ENCODE results near the gene SFXN2. TPM values are rescaled to one million over a fixed set of nuclear protein-coding genes. Genes with fewer than 3 reads are reported as not detected.
A peak's percentile ranks its signal among the peaks of the same experiment; 100 is the strongest.

Gene SFXN2
- total and polyA plus RNA-seq, 2 experiments from 2014 or later = 5.7 to 6.2 TPM

DNA sequence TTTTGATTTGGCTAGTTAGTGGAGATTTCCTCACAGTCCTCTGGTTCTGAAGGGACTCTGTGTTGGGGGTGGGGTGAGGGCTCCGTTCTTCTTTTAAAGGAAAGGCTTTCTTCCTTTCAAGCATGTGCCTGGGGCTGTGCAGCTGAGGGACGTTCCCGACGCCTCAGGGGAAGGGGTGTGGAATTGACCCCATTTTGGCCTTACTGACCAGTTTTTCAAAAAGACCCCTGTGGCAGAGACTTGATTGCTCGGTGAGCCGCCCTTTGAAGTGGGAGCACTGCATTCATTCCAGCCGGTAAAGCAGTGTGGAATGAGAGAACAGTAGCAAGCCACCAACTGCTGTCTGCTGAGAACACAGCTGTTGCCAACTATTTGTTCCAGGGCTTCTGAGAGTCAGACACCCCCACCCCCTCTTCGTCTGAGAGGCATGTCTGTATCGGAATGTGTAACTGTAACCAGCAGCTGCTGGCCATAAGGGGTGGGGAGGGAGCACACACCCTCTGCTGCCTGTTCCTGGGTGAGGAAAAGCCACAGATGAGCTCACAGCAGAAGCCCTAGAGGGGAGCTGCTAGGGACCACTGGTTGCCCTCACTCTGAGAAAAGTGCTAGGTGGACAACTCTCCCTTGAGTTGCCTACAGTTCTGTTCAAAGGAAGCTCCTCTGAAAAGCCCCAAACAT, 62.5 kb downstream of the SFXN2 start (continued):
- TF ChIP-seq, protein P1, sequence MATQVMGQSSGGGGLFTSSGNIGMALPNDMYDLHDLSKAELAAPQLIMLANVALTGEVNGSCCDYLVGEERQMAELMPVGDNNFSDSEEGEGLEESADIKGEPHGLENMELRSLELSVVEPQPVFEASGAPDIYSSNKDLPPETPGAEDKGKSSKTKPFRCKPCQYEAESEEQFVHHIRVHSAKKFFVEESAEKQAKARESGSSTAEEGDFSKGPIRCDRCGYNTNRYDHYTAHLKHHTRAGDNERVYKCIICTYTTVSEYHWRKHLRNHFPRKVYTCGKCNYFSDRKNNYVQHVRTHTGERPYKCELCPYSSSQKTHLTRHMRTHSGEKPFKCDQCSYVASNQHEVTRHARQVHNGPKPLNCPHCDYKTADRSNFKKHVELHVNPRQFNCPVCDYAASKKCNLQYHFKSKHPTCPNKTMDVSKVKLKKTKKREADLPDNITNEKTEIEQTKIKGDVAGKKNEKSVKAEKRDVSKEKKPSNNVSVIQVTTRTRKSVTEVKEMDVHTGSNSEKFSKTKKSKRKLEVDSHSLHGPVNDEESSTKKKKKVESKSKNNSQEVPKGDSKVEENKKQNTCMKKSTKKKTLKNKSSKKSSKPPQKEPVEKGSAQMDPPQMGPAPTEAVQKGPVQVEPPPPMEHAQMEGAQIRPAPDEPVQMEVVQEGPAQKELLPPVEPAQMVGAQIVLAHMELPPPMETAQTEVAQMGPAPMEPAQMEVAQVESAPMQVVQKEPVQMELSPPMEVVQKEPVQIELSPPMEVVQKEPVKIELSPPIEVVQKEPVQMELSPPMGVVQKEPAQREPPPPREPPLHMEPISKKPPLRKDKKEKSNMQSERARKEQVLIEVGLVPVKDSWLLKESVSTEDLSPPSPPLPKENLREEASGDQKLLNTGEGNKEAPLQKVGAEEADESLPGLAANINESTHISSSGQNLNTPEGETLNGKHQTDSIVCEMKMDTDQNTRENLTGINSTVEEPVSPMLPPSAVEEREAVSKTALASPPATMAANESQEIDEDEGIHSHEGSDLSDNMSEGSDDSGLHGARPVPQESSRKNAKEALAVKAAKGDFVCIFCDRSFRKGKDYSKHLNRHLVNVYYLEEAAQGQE (IDR thresholded peaks at IDR 0.05; ENCODE audit: unreplicated experiment) = no peak
- TF ChIP-seq ZNF331 (CRISPR knock-in tag; IDR thresholded peaks at IDR 0.05; ENCODE audit: low read depth) (no peak), STAT1 (IDR thresholded peaks at IDR 0.05; ENCODE audit: unreplicated experiment) (no peak), CREB1 (CRISPR knock-in tag; IDR thresholded peaks at IDR 0.05; ENCODE audit: low read depth) (peak; percentile 50)

DNA sequence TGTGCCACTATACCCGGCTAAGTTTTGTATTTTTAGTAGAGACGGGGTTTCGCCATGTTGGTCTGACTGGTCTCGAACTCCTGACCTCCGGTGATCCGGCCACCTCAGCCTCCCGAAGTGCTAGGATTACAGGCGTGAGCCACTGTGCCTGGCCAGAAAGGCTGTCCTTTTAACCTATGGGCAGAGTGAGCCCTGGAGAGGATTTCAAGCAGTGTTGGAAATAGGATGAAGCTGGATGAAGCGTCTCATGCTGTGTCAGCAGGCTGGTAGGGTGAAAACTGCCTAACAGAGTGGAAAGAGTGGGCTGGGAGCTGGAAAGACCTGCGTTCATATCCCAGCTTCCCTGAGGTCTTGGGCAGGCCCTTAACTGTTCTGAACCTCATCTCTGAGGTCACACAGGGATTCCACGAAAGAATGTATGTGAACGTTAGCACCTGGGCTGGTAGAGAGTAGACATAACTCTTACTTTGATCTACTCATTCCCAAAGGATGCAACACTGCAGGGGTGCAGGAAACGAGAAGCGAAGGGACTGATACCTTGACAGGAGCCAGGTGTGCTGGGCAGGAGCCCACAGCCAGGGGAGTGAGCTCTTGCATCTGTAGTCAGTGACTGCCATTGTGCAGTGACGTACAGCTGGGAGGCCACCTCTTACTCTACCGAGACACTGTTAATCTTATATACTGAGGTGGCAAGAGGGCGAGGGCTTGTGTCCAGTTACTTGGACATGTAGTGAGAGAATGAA, 63.4 kb downstream of the SFXN2 start:
- peak overlapping the region; percentile 57; the same call in 1 of the 2 replicates for H3K4me2 ChIP-seq
- DNase-seq (ENCODE audit: low spot score) = peak; percentile 65
- no peaks in the 10 kb centered on the region for H3F3A ChIP-seq (replicated peaks; ENCODE audit: low read depth)
- no peaks in the 10 kb centered on the region for H3K27me3 ChIP-seq (ENCODE audit: insufficient read depth)
- H3K4me3 Mint-ChIP-seq = no peak overlapping the region
- H3K27me3 Mint-ChIP-seq (ENCODE audit: insufficient read depth, low read depth, poor library complexity) = peaks cover 8% of the 10 kb centered on the region
- no peaks in the 10 kb centered on the region for H4K20me1 ChIP-seq (replicated peaks; ENCODE audit: insufficient read depth)
- H3K9me3 Mint-ChIP-seq = no peaks in the 10 kb centered on the region
- H2AFZ ChIP-seq = no peak overlapping the region
- peak overlapping the region; percentile 39; the same call in 1 of the 2 replicates for H3K27ac Mint-ChIP-seq
- peaks cover 2% of the 10 kb centered on the region; the same call in 1 of the 3 replicates for H3K36me3 Mint-ChIP-seq (ENCODE audit: low read depth)
- no peak for ATAC-seq
- H3K27ac ChIP-seq (ENCODE audit: low read depth) = peak overlapping the region; percentile 88; the same call in 1 of the 2 replicates
- peaks cover 68% of the 10 kb centered on the region for H3K4me1 ChIP-seq (ENCODE audit: insufficient read depth)
- H3K79me2 ChIP-seq (replicated peaks; ENCODE audit: insufficient read depth) = no peaks in the 10 kb centered on the region; the same call in none of the 2 replicates
- peaks cover 68% of the 10 kb centered on the region for H3K4me1 Mint-ChIP-seq
- no peaks in the 10 kb centered on the region for H3K9me2 ChIP-seq (ENCODE audit: insufficient read depth)
- H3K4me3 ChIP-seq = peak overlapping the region; percentile 39; the same call in 1 of the 2 replicates
- H3K36me3 ChIP-seq (ENCODE audit: insufficient read depth) = no peaks in the 10 kb centered on the region
- TF ChIP-seq, protein P2, sequence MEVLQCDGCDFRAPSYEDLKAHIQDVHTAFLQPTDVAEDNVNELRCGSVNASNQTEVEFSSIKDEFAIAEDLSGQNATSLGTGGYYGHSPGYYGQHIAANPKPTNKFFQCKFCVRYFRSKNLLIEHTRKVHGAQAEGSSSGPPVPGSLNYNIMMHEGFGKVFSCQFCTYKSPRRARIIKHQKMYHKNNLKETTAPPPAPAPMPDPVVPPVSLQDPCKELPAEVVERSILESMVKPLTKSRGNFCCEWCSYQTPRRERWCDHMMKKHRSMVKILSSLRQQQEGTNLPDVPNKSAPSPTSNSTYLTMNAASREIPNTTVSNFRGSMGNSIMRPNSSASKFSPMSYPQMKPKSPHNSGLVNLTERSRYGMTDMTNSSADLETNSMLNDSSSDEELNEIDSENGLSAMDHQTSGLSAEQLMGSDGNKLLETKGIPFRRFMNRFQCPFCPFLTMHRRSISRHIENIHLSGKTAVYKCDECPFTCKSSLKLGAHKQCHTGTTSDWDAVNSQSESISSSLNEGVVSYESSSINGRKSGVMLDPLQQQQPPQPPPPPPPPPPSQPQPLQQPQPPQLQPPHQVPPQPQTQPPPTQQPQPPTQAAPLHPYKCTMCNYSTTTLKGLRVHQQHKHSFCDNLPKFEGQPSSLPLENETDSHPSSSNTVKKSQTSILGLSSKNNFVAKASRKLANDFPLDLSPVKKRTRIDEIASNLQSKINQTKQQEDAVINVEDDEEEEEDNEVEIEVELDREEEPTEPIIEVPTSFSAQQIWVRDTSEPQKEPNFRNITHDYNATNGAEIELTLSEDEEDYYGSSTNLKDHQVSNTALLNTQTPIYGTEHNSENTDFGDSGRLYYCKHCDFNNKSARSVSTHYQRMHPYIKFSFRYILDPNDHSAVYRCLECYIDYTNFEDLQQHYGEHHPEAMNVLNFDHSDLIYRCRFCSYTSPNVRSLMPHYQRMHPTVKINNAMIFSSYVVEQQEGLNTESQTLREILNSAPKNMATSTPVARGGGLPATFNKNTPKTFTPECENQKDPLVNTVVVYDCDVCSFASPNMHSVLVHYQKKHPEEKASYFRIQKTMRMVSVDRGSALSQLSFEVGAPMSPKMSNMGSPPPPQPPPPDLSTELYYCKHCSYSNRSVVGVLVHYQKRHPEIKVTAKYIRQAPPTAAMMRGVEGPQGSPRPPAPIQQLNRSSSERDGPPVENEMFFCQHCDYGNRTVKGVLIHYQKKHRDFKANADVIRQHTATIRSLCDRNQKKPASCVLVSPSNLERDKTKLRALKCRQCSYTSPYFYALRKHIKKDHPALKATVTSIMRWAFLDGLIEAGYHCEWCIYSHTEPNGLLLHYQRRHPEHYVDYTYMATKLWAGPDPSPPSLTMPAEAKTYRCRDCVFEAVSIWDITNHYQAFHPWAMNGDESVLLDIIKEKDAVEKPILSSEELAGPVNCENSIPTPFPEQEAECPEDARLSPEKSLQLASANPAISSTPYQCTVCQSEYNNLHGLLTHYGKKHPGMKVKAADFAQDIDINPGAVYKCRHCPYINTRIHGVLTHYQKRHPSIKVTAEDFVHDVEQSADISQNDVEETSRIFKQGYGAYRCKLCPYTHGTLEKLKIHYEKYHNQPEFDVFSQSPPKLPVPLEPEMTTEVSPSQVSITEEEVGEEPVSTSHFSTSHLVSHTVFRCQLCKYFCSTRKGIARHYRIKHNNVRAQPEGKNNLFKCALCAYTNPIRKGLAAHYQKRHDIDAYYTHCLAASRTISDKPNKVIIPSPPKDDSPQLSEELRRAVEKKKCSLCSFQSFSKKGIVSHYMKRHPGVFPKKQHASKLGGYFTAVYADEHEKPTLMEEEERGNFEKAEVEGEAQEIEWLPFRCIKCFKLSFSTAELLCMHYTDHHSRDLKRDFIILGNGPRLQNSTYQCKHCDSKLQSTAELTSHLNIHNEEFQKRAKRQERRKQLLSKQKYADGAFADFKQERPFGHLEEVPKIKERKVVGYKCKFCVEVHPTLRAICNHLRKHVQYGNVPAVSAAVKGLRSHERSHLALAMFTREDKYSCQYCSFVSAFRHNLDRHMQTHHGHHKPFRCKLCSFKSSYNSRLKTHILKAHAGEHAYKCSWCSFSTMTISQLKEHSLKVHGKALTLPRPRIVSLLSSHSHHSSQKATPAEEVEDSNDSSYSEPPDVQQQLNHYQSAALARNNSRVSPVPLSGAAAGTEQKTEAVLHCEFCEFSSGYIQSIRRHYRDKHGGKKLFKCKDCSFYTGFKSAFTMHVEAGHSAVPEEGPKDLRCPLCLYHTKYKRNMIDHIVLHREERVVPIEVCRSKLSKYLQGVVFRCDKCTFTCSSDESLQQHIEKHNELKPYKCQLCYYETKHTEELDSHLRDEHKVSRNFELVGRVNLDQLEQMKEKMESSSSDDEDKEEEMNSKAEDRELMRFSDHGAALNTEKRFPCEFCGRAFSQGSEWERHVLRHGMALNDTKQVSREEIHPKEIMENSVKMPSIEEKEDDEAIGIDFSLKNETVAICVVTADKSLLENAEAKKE (CRISPR knock-in tag; IDR thresholded peaks at IDR 0.05) = no peak
- TF ChIP-seq ZNF331 (CRISPR knock-in tag; IDR thresholded peaks at IDR 0.05; ENCODE audit: low read depth) = no peak
- no peak for TF ChIP-seq EZH2 (IDR thresholded peaks at IDR 0.05; ENCODE audit: low read depth, unreplicated experiment)
- no peak for TF ChIP-seq ZNF114 (CRISPR knock-in tag; IDR thresholded peaks at IDR 0.05)
- TF ChIP-seq NANOG (IDR thresholded peaks at IDR 0.05; ENCODE audit: borderline replicate concordance) = no peak
- no peak for TF ChIP-seq POLR2AphosphoS5 (IDR thresholded peaks at IDR 0.05; ENCODE audit: low read depth)
- no peak for TF ChIP-seq CREB1 (CRISPR knock-in tag; IDR thresholded peaks at IDR 0.05; ENCODE audit: low read depth)
- no peak for TF ChIP-seq EZH2phosphoT487 (IDR thresholded peaks at IDR 0.05; ENCODE audit: unreplicated experiment)
- TF ChIP-seq, protein P3, sequence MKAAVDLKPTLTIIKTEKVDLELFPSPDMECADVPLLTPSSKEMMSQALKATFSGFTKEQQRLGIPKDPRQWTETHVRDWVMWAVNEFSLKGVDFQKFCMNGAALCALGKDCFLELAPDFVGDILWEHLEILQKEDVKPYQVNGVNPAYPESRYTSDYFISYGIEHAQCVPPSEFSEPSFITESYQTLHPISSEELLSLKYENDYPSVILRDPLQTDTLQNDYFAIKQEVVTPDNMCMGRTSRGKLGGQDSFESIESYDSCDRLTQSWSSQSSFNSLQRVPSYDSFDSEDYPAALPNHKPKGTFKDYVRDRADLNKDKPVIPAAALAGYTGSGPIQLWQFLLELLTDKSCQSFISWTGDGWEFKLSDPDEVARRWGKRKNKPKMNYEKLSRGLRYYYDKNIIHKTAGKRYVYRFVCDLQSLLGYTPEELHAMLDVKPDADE (IDR thresholded peaks at IDR 0.05) = no peak

All from GM23338 (cell line).